WERI-Rb-1 (cell line): ENCODE measurements around the gene RCAN2.

Source experiments
- DNase-seq: peaks from one replicate; pipeline ENCODE4 v3.0.0-alpha.2; 2020
- H3K27ac ChIP-seq: fragments of 250-450 bp; sonication (Bioruptor Pico); 2 replicates; pipeline ENCODE4 v1.5.1; 2020; ENCODE audit warnings: mild to moderate bottlenecking, moderate library complexity
- H3K27me3 ChIP-seq: fragments of 250-450 bp; sonication (Bioruptor Pico); 2 replicates; pipeline ENCODE4 v1.5.1; 2021; ENCODE audit warnings: mild to moderate bottlenecking, low read depth, moderate library complexity; ENCODE audit not compliant: insufficient read depth, severe bottlenecking
- H3K36me3 ChIP-seq: fragments of 250-450 bp; sonication (Bioruptor Pico); 2 replicates; pipeline ENCODE4 v1.5.1; 2020; ENCODE audit warnings: mild to moderate bottlenecking, moderate library complexity
- H3K4me3 ChIP-seq: 2 replicates; pipeline ENCODE4 v1.5.1; 2011; ENCODE audit warnings: low read depth, mild to moderate bottlenecking, control low read depth, low read length
- H3K9me3 ChIP-seq: fragments of 250-450 bp; sonication (Bioruptor Pico); 2 replicates; pipeline ENCODE4 v1.5.1; 2021; ENCODE audit warnings: mild to moderate bottlenecking, moderate library complexity; ENCODE audit not compliant: severe bottlenecking
- TF ChIP-seq, protein P1 (sequence below): IDR thresholded peaks from 2 replicates; pipeline ENCODE4 v1.5.1; 2011; ENCODE audit warnings: low read depth, mild to moderate bottlenecking, control low read depth, inconsistent platforms, low read length

Gene RCAN2

DNA sequence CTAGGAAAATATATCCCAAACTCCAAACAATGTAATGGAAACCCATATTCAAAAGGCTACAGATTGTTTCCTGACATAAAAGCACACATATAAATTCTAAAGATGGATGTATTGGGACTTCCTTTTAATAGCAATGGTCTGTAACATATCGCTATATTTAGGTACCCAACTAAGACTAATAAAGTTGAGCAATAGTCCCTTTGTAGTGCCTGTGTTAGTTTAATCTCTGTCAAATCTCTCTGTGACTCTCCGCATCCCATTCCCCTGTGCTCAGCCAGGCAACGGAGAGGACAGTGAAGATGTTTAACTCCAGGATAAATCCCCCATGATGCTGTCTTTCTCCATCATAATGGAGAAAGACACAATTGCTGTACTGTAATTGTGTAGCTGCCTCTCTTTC, 19.0 kb downstream of the RCAN2 start:
- no peak overlapping the region for H3K4me3 ChIP-seq
- no peak for DNase-seq
- no peak overlapping the region for H3K27ac ChIP-seq
- no peaks in the 10 kb centered on the region for H3K9me3 ChIP-seq
- H3K36me3 ChIP-seq: no peaks in the 10 kb centered on the region
- H3K27me3 ChIP-seq: no peaks in the 10 kb centered on the region
- TF ChIP-seq, protein P1, sequence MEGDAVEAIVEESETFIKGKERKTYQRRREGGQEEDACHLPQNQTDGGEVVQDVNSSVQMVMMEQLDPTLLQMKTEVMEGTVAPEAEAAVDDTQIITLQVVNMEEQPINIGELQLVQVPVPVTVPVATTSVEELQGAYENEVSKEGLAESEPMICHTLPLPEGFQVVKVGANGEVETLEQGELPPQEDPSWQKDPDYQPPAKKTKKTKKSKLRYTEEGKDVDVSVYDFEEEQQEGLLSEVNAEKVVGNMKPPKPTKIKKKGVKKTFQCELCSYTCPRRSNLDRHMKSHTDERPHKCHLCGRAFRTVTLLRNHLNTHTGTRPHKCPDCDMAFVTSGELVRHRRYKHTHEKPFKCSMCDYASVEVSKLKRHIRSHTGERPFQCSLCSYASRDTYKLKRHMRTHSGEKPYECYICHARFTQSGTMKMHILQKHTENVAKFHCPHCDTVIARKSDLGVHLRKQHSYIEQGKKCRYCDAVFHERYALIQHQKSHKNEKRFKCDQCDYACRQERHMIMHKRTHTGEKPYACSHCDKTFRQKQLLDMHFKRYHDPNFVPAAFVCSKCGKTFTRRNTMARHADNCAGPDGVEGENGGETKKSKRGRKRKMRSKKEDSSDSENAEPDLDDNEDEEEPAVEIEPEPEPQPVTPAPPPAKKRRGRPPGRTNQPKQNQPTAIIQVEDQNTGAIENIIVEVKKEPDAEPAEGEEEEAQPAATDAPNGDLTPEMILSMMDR: no peak

DNA sequence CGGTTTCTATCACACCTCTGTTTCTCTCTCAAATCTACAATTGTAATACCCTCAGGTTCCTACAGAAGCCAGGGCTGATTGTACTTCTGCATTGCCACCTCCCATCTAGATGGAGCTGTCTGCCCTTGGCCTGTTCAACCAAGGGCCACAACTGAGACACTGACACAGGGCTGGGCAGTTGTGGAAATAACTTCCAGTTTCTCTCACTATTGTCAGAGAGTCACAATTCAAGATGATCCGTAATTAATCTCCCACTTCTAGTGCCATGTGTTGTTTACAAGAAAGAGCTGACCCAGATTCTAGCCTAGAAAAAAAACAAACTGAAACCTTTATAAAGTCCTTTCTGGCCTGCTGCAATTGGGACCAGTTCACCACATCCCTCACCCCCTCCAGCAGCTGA, 22.2 kb downstream of the RCAN2 start:
- no peaks in the 10 kb centered on the region for H3K9me3 ChIP-seq
- H3K4me3 ChIP-seq: no peak overlapping the region
- H3K36me3 ChIP-seq: no peaks in the 10 kb centered on the region
- DNase-seq: no peak
- no peak overlapping the region for H3K27ac ChIP-seq
- no peaks in the 10 kb centered on the region for H3K27me3 ChIP-seq
- TF ChIP-seq, protein P1: no peak

DNA sequence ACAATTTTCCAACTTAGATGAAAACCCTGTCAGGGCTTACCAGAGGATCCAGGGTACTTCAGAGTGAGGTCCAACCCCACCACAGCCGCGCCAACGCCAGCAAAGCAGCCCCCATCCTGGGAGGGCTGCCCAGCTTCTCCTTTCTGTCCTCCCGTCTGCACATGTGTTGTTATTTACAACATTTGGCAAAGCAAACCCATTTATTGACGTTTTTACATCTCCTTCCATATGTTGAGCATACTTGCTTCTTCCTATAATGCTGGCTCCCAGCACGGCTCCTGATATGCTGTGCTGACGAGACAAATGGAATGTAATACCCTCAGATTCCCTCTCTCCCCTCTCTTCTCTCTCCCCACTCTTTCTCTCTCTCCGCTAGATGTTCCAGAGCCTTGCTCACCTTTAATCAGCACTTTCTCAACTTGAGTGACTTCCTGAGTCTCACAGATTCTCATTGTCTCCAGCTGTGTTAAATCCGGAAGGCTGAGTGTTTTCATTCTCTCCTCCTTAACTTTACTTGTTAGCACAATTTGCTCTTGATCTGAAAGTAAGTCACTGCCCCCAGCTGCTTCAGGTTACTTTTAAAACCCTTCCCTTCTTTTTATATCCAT, 22.7 kb downstream of the RCAN2 start:
- H3K4me3 ChIP-seq: no peak overlapping the region
- H3K36me3 ChIP-seq: no peaks in the 10 kb centered on the region
- H3K9me3 ChIP-seq: no peaks in the 10 kb centered on the region
- DNase-seq: no peak
- H3K27me3 ChIP-seq: no peaks in the 10 kb centered on the region
- no peak overlapping the region for H3K27ac ChIP-seq
- TF ChIP-seq, protein P1: no peak

DNA sequence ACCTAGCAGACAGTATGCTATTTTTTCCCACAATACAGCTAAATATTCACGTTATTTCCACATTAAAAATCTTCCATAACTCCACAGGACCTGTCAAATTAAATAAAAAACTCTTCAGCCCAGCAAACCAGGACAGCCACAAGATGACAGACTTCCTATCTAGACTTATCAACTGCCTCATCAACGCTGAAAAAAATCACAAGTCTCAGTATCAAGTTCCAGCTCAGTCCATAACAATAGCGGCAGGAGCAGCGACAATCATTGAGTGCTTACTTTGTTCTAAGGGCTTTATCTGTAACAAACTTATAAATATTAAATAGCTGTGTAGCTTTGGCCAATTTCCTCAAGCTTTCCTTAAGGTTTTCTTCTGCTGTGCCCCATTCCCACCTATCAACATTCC, 24.7 kb downstream of the RCAN2 start:
- Histone ChIP-seq H3K4me3 (no peak overlapping the region), H3K27me3 (no peaks in the 10 kb centered on the region), H3K36me3 (no peaks in the 10 kb centered on the region), H3K27ac (no peak overlapping the region), H3K9me3 (no peaks in the 10 kb centered on the region)
- DNase-seq: no peak
- TF ChIP-seq, protein P1: no peak

DNA sequence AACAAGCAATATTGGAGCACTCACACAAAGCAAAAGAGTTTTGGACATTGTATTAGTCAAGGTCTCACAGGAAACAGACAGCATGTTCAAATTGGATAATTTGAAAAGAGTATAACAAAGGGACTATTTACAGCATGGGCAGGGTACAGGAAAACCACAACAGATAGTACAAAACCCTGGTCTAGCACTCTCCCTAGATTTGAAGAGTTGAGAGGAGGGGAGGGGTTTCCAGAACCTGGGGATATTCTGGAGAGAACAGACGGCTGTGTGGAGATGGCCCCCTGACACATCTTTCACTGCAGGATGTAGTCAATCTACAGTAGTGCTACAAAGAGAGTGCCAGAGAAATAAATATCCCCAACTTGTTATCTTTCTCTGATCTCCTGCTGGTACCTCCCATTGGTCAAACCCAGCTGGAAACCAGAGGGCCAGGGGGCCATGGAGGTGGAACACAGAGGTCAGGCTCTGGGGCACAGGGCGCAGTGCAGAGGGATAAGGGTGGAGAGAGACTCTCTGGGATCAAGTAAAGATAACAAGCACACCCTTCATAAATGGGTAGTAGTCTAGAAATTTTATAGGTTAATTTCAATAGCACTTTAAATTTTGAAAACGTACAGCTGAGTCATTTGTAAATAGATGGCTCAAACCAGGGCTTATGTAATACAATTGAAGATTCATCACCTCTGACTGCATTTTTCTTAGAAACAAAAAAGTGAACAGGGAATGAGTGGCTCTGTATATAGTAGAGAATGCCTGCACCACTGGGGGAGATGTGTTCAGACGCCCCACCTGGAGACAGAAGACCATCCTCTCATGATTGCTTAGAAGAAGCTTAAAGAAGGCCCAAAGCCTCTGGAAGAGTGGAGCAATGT, 25.7 kb downstream of the RCAN2 start:
- no peaks in the 10 kb centered on the region for H3K36me3 ChIP-seq
- DNase-seq: no peak

More for the DNA sequence above, 25.7 kb downstream of the RCAN2 start:
- no peaks in the 10 kb centered on the region for H3K9me3 ChIP-seq
- no peak overlapping the region for H3K27ac ChIP-seq
- TF ChIP-seq, protein P1: no peak
- H3K27me3 ChIP-seq: no peaks in the 10 kb centered on the region
- H3K4me3 ChIP-seq: no peak overlapping the region
